Measurements from ENCODE around the gene PDK3. TPM values are rescaled to one million over a fixed set of nuclear protein-coding genes. Genes with fewer than 3 reads are reported as not detected.

PDK3 gene
- total RNA-seq, 1 donor from 2014 or later = 11.0 TPM

DNA sequence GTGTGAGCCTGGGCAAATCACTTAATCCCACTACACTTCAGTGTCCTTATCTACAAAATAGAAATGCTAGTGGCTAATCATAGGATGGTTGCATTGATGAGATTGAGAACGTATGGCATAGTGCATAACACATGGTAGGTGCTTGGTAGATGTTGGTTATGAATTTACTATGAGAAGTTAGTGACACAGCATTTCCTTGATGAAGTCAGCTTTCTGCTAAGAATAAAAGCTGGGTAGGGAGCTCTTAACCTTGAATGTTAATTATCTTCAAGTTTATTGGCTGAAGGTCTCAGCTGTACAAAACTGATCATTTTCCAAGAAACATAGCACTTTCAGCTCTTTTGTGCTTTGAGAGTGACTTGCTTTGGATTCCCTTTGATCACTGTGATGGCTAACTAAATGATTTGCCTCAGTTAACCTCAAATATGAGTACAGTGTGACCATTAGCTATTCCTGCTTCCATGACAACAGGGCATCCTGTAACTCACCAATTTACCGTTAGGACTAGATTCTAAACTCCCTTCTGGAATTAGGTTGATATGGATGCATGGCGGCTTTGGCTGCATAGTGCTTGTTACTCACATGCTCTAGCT lies 17.8 kb downstream of the PDK3 start:
- DNase-seq (ENCODE audit: low read depth, low spot score) = no peak

- DNase-seq (ENCODE audit: low read depth, low spot score) = no peak
Measured at GRCh38 chrX:24483596-24483995, 18.5 kb downstream of the PDK3 start.

DNA sequence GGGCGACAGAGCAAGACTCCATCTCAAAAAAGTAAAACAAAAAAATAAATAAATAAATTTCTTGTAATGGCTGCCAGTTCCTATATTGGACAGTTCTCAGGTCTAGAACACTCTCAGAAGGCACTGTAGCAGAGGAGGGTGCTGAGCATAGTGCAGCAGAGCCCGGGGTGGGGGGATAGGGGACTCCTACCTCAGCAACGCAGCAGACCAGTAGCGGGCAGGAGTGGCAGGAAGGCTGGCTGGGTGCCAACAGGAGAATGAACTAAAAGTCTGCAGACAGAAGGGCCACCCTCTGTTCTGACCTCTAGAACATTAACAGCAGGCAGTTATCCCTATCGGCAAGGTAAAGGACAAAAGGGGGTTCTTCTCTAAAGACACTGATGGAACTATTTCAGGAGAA lies 20.2 kb downstream of the PDK3 start:
- DNase-seq (ENCODE audit: low read depth, low spot score) = no peak

DNA sequence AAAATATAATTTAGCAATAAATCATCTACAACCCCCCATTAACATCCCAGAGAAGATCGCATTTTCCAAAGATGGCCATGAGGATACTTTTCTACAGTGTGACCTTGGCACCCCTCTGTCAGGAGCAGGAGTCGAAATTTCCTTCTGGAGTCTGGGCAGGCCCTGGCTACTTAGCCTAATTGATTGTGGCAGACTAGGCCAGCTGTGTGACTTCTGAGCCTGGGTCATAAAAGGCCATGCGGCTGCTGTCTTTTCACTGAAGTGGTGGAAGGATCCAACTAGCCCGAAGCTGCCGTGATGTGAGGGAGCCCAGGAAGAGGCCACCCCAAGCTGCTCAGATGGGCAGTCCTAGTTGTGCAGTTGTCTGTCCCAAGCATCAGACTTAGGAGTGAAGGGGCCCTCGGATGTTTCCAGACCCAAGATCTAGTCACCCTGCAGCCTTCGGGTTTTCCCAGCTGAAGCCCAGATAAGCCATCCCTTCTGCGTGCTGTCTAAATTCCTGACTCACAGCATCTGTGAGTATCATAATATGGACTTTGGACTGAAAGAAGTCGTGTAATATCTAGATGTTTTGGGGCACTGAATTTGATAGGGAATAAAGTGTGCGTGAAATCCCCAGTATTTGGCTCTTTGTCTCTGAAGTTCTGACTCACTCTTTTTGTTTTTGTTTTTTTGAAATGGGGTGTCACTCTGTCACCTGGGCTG lies 21.0 kb downstream of the PDK3 start:
- DNase-seq (ENCODE audit: low read depth, low spot score) = no peak

GRCh38 chrX:24487571-24487970 lies 22.5 kb downstream of the PDK3 start:
- DNase-seq (ENCODE audit: low read depth, low spot score) = no peak

DNA sequence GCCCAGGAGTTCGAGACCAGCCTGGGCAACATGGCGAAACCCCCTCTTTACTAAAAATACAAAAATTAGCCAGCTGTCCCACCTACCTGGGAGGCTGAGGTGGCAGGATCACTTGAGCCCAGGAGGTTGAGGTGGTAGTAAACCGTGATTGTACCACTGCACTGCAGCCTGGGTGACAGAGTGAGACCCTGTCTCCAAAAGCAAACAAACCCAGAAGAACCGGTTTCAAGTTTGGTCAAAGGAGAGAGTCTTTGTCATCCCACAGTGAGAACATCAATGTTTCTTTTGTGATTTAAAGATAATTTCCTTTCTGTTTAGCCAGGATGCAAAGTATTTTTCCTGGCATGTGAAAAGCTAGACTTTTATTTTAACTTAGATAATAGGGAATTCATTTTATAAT lies 26.7 kb downstream of the PDK3 start:
- no peak for DNase-seq (ENCODE audit: low read depth, low spot score)

- no peak for DNase-seq (ENCODE audit: low read depth, low spot score)
Measured at GRCh38 chrX:24493740-24494581, 28.9 kb downstream of the PDK3 start.

DNA sequence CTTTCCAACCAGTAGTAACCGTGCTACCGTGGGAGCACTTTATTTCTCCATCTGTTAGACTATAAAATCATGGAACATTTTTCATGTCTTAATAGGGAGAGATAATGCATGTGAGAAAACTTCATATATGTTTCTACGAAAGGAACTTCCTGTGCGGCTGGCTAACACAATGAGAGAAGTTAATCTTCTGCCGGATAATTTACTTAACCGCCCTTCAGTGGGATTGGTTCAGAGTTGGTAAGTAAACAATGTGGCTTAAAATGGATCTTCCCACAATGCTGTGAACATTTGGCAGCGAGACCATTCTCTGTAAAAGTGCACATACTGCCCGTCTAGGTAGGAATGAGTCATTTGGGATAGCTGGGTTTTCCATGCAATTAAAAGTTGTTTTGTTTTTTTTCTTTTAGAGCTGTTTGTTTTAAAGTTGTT lies 29.6 kb downstream of the PDK3 start:
- DNase-seq (ENCODE audit: low read depth, low spot score) = peak; percentile 33

DNA sequence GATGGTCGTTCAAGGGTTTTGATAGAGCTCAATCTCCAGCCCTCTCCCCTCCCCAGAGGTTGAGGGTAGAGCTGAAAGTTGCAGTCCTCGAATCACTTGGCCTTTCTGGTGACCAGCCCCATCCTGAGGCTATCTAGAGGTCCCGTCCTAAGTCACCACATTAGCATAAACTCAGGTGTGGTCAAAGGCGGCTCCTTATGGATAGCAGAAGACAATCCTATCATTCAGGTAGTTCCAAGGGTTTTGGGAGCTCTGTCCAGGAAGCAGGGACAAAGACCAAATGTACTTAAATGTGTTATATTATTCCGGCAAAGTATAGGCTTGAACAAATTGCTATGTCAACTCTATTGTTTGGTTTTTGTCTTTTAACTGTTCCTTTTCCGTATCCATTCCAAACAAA lies 30.6 kb downstream of the PDK3 start:
- no peak for DNase-seq (ENCODE audit: low read depth, low spot score)

GRCh38 chrX:24498181-24498580 lies 33.1 kb downstream of the PDK3 start:
- DNase-seq (ENCODE audit: low read depth, low spot score) = no peak

GRCh38 chrX:24498975-24499374 lies 33.9 kb downstream of the PDK3 start:
- no peak for DNase-seq (ENCODE audit: low read depth, low spot score)

GRCh38 chrX:24506082-24506481 lies 41.0 kb downstream of the PDK3 start:
- DNase-seq (ENCODE audit: low read depth, low spot score) = no peak

- no peak for DNase-seq (ENCODE audit: low read depth, low spot score)
Measured at GRCh38 chrX:24508375-24508774, 43.3 kb downstream of the PDK3 start.

GRCh38 chrX:24513416-24513815 lies 48.3 kb downstream of the PDK3 start:
- DNase-seq (ENCODE audit: low read depth, low spot score) = no peak

- no peak for DNase-seq (ENCODE audit: low read depth, low spot score)
Measured at GRCh38 chrX:24515447-24515846, 50.4 kb downstream of the PDK3 start.

DNA sequence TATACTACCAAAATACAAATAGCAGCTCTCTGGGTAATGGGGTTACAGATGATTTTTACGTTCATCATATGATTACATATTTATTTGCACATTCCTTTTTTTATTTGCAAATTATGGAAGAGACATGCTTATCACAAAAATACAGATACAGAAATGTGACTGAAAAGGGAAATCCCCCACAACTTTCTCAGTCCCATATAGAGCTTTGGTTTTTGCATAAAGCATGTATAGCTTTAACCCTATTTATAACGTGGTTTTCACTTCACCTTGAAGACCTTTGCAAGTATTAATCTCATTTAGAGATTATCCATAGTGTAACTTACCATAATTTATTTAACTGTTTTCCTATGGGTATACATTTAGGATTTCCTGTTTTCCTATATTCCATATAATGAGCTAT lies 55.4 kb downstream of the PDK3 start:
- DNase-seq (ENCODE audit: low read depth, low spot score) = no peak

- DNase-seq (ENCODE audit: low read depth, low spot score) = no peak
Measured at GRCh38 chrX:24525455-24525854, 60.4 kb downstream of the PDK3 start.

DNA sequence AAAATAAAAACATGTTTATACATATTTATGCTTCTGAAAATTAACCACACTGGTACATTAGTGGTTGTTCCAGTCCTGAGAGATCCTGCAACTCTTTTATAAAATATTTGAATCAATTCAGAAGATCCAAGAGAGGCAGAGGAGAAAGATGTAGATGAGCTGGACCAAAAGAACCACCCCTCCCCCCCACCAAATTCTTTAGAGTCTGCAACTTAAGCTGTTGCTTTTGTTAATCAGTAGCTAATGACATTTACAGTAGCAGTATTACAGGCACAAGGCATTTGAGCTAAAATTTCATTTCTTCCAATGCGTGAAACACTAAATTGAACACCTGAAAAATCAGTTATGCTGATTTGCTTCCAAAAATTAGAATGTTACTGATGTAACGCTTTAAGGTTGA lies 61.5 kb downstream of the PDK3 start:
- DNase-seq (ENCODE audit: low read depth, low spot score) = no peak

DNA sequence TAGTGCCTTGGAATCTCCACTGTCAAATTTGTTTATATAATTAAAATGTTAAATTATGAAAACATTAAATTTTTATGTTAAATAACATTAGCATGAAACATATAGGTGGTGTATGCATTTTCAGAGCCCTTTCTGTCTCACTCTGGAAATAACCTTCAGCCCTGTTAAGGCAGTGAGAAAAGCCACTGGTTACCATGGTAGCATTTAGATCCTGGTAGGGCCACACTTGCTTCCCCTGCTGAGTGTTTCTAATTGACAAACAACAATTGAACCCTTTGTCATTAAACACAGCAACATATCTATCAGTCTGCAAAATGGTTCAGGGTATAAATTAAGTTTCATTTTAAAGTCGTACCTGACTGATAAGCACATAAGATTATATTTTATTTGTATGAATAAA lies 63.5 kb downstream of the PDK3 start:
- DNase-seq (ENCODE audit: low read depth, low spot score) = no peak

- DNase-seq (ENCODE audit: low read depth, low spot score) = no peak
Measured at GRCh38 chrX:24536551-24536950, 71.5 kb downstream of the PDK3 start.

GRCh38 chrX:24542756-24543155 lies 77.7 kb downstream of the PDK3 start:
- peak; percentile 71 for DNase-seq (ENCODE audit: low read depth, low spot score)

DNA sequence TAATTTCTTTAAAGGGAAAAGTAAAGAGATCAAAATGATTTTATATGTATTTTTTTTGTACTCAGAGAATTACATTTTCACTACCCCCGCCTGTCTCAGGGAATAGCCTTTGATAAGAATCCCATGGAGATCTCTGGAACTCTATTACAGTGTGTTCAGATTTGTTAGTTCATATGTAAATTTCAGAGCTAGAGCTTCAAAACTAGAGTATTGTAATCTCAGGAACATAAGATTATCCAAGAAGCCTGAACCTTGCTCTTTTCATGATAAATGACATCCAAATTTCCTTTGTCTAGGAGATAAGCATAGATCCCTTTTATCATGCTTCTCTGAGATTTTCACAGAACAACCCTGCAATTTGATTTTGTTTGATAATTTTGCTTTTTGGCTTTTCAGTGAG lies 82.9 kb downstream of the PDK3 start:
- no peak for DNase-seq (ENCODE audit: low read depth, low spot score)

GRCh38 chrX:24550166-24550565 lies 85.1 kb downstream of the PDK3 start:
- DNase-seq (ENCODE audit: low read depth, low spot score) = no peak

Measured in pulmonary artery endothelial cell (primary cell).